WERI-Rb-1 (cell line): ENCODE results near the gene NGEF.

Experiments used
- DNase-seq: peaks from one replicate; pipeline ENCODE4 v3.0.0-alpha.2; 2020
- H3K27ac ChIP-seq: fragments of 250-450 bp; sonication (Bioruptor Pico); 2 replicates; pipeline ENCODE4 v1.5.1; 2020; ENCODE audit warnings: mild to moderate bottlenecking, moderate library complexity
- H3K27me3 ChIP-seq: fragments of 250-450 bp; sonication (Bioruptor Pico); 2 replicates; pipeline ENCODE4 v1.5.1; 2021; ENCODE audit warnings: mild to moderate bottlenecking, low read depth, moderate library complexity; ENCODE audit not compliant: insufficient read depth, severe bottlenecking
- H3K36me3 ChIP-seq: fragments of 250-450 bp; sonication (Bioruptor Pico); 2 replicates; pipeline ENCODE4 v1.5.1; 2020; ENCODE audit warnings: mild to moderate bottlenecking, moderate library complexity
- H3K4me3 ChIP-seq: 2 replicates; pipeline ENCODE4 v1.5.1; 2011; ENCODE audit warnings: low read depth, mild to moderate bottlenecking, control low read depth, low read length
- H3K9me3 ChIP-seq: fragments of 250-450 bp; sonication (Bioruptor Pico); 2 replicates; pipeline ENCODE4 v1.5.1; 2021; ENCODE audit warnings: mild to moderate bottlenecking, moderate library complexity; ENCODE audit not compliant: severe bottlenecking
- CTCF ChIP-seq: IDR thresholded peaks from 2 replicates; pipeline ENCODE4 v1.5.1; 2011; ENCODE audit warnings: low read depth, mild to moderate bottlenecking, control low read depth, inconsistent platforms, low read length

NGEF gene

DNA sequence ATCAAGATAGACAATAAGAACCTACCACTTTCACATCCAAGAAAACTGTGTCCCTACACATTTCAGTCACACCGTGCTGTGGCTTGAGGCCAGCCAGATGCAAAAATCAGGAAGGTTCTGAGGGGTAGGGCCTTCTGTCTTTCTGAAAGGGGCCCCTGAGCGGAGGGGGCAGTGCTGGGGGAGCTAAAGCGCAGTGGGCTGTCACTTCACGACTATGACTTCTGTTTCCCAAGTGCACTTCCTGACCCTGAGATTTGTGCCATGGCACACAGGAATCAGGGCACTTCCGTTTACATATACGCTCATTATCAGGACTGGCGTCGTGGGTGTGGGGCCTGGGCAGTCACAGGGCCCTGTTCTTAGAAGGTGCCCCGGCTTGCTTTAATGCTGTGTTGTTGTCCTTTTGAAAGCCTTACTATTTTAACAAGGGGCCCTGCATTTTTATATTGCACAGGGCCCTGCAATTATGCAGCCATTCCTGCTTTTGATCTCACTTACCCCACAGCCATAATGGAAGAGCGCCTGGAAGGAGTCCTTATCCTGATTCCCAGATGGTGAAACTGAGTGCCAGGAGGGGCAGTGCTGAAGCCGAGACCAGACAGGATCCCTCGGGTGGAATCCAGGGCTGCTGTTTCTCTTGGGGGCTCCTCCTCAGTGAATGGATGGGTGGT is 620 bp downstream of the NGEF start:
- no peak for TF ChIP-seq CTCF
- Histone ChIP-seq H3K36me3 (no peaks in the 10 kb centered on the region), H3K9me3 (no peaks in the 10 kb centered on the region), H3K27ac (no peak overlapping the region), H3K4me3 (no peak overlapping the region), H3K27me3 (no peaks in the 10 kb centered on the region)
- DNase-seq = no peak

GRCh38 chr2:233011702-233012131 is 1.3 kb downstream of the NGEF start:
- no peaks in the 10 kb centered on the region for H3K36me3 ChIP-seq
- no peak for TF ChIP-seq CTCF
- H3K27ac ChIP-seq = no peak overlapping the region
- H3K27me3 ChIP-seq = no peaks in the 10 kb centered on the region
- H3K9me3 ChIP-seq = no peaks in the 10 kb centered on the region
- H3K4me3 ChIP-seq = no peak overlapping the region
- DNase-seq = no peak

- no peaks in the 10 kb centered on the region for H3K27me3 ChIP-seq
- H3K27ac ChIP-seq = no peak overlapping the region
- H3K36me3 ChIP-seq = no peaks in the 10 kb centered on the region
- no peaks in the 10 kb centered on the region for H3K9me3 ChIP-seq
- no peak for TF ChIP-seq CTCF
- no peak overlapping the region for H3K4me3 ChIP-seq
- no peak for DNase-seq
Observed at GRCh38 chr2:233011268-233011650, 1.8 kb downstream of the NGEF start.

GRCh38 chr2:233010569-233011267 is 2.3 kb downstream of the NGEF start:
- no peaks in the 10 kb centered on the region for H3K27me3 ChIP-seq
- no peak overlapping the region for H3K27ac ChIP-seq
- DNase-seq = no peak
- no peak overlapping the region for H3K4me3 ChIP-seq
- H3K9me3 ChIP-seq = no peaks in the 10 kb centered on the region
- TF ChIP-seq CTCF = no peak
- H3K36me3 ChIP-seq = no peaks in the 10 kb centered on the region

DNA sequence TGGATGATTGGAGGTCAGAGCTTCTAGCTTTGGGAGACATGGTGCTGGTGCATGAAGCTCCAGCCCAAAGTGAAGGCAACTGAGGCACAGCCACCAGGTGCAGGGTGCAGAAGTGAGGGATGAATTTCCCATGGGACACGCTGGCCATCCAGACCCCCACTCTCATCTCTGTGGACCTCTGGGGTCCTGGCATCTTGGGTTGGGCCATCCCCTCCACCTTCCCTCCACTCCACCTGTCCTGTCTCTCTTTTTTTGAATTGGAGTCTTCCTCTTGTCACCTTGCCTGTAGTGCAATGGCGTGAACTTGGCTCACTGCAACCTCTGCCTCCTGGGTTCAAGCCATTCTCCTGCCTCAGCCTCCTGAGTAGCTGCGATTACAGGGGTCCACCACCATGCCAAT is 3.4 kb downstream of the NGEF start:
- TF ChIP-seq CTCF = no peak
- Histone ChIP-seq H3K9me3 (no peaks in the 10 kb centered on the region), H3K36me3 (no peaks in the 10 kb centered on the region), H3K27ac (no peak overlapping the region), H3K4me3 (no peak overlapping the region), H3K27me3 (no peaks in the 10 kb centered on the region)
- no peak for DNase-seq
